Measurements from ENCODE around the gene TOMM5.

The TOMM5 gene

DNA sequence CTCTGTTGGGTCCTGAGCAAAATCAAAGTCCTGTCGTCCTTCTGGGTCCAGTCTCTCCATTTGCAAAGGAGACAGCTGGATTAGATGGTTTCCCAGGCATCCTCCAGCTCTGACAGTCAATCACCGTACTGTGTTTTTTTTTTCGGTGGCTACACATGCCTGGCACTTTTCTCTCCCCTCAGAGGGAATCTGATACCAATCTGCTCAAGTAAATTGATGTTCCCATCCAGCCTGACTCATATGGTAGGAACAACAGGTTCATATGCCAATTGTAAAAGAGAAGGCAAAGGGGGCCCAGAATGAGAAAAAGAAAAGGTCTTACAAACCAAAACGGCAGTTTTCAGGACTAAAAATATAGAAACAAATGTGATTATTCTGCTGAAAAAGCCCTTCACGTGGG is 17.4 kb downstream of the TOMM5 start:
- Histone ChIP-seq H2AFZ (ENCODE audit: low read length) (no peak overlapping the region), H3F3A (ENCODE audit: insufficient read depth, low read length) (peaks cover 20% of the 10 kb centered on the region), H3K9me3 (replicated peaks; ENCODE audit: insufficient read depth, low read length) (no peaks in the 10 kb centered on the region), H4K20me1 (ENCODE audit: insufficient read depth, low read length) (no peaks in the 10 kb centered on the region), H3K79me2 (ENCODE audit: low read length) (peaks cover 31% of the 10 kb centered on the region), H3K27ac (ENCODE audit: low read length) (no peak overlapping the region), H3K9ac (ENCODE audit: low read length) (peak overlapping the region; percentile 80; the same call in 1 of the 2 replicates), H3K4me3 (ENCODE audit: low read length) (peak overlapping the region; percentile 93; the same call in 1 of the 2 replicates), H3K27me3 (replicated peaks; ENCODE audit: insufficient read depth, low read length) (no peaks in the 10 kb centered on the region), H3K4me1 (ENCODE audit: low read length) (peaks cover 8% of the 10 kb centered on the region; the same call in 1 of the 2 replicates), H3K9me2 (replicated peaks; ENCODE audit: insufficient read depth, low read length) (no peaks in the 10 kb centered on the region), H3K36me3 (replicated peaks; ENCODE audit: insufficient read depth, low read length) (no peaks in the 10 kb centered on the region), H3K4me2 (ENCODE audit: low read depth, low read length) (peak overlapping the region; percentile 90; the same call in 1 of the 2 replicates)
- no peak for DNase-seq
- TF ChIP-seq, protein P1, sequence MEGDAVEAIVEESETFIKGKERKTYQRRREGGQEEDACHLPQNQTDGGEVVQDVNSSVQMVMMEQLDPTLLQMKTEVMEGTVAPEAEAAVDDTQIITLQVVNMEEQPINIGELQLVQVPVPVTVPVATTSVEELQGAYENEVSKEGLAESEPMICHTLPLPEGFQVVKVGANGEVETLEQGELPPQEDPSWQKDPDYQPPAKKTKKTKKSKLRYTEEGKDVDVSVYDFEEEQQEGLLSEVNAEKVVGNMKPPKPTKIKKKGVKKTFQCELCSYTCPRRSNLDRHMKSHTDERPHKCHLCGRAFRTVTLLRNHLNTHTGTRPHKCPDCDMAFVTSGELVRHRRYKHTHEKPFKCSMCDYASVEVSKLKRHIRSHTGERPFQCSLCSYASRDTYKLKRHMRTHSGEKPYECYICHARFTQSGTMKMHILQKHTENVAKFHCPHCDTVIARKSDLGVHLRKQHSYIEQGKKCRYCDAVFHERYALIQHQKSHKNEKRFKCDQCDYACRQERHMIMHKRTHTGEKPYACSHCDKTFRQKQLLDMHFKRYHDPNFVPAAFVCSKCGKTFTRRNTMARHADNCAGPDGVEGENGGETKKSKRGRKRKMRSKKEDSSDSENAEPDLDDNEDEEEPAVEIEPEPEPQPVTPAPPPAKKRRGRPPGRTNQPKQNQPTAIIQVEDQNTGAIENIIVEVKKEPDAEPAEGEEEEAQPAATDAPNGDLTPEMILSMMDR (IDR thresholded peaks at IDR 0.05; ENCODE audit: low read length) = no peak
- TF ChIP-seq EZH2 (optimal IDR thresholded peaks at IDR 0.05; ENCODE audit: low read depth, low read length) (no peak), EZH2phosphoT487 (IDR thresholded peaks at IDR 0.05; ENCODE audit: low read length) (no peak)

GRCh38 chr9:37574241-37574721 is 18.1 kb downstream of the TOMM5 start:
- Histone ChIP-seq H3K27me3 (replicated peaks; ENCODE audit: insufficient read depth, low read length) (no peaks in the 10 kb centered on the region), H3K27ac (ENCODE audit: low read length) (no peak overlapping the region), H3K9me2 (replicated peaks; ENCODE audit: insufficient read depth, low read length) (no peaks in the 10 kb centered on the region), H3K9me3 (replicated peaks; ENCODE audit: insufficient read depth, low read length) (no peaks in the 10 kb centered on the region), H3F3A (ENCODE audit: insufficient read depth, low read length) (peaks cover 20% of the 10 kb centered on the region), H4K20me1 (ENCODE audit: insufficient read depth, low read length) (no peaks in the 10 kb centered on the region), H3K79me2 (ENCODE audit: low read length) (peaks cover 30% of the 10 kb centered on the region), H3K9ac (ENCODE audit: low read length) (no peak overlapping the region), H3K4me2 (ENCODE audit: low read depth, low read length) (no peak overlapping the region), H3K4me1 (ENCODE audit: low read length) (peaks cover 8% of the 10 kb centered on the region; the same call in 1 of the 2 replicates), H2AFZ (ENCODE audit: low read length) (no peak overlapping the region), H3K4me3 (ENCODE audit: low read length) (no peak overlapping the region), H3K36me3 (replicated peaks; ENCODE audit: insufficient read depth, low read length) (no peaks in the 10 kb centered on the region)
- TF ChIP-seq EZH2 (optimal IDR thresholded peaks at IDR 0.05; ENCODE audit: low read depth, low read length) (no peak), EZH2phosphoT487 (IDR thresholded peaks at IDR 0.05; ENCODE audit: low read length) (no peak)
- TF ChIP-seq, protein P1 (IDR thresholded peaks at IDR 0.05; ENCODE audit: low read length) = no peak
- DNase-seq = no peak

GRCh38 chr9:37571282-37571681 is 21.1 kb downstream of the TOMM5 start:
- H3K9ac ChIP-seq (ENCODE audit: low read length) = no peak overlapping the region
- H3K4me3 ChIP-seq (ENCODE audit: low read length) = no peak overlapping the region
- H3K4me2 ChIP-seq (ENCODE audit: low read depth, low read length) = no peak overlapping the region
- H2AFZ ChIP-seq (ENCODE audit: low read length) = no peak overlapping the region
- no peaks in the 10 kb centered on the region for H3K27me3 ChIP-seq (replicated peaks; ENCODE audit: insufficient read depth, low read length)
- no peak for DNase-seq
- no peak for TF ChIP-seq EZH2phosphoT487 (IDR thresholded peaks at IDR 0.05; ENCODE audit: low read length)
- TF ChIP-seq EZH2 (optimal IDR thresholded peaks at IDR 0.05; ENCODE audit: low read depth, low read length) = no peak
- TF ChIP-seq, protein P1 (IDR thresholded peaks at IDR 0.05; ENCODE audit: low read length) = no peak
- peaks cover 16% of the 10 kb centered on the region; the same call in 1 of the 2 replicates for H3K79me2 ChIP-seq (ENCODE audit: low read length)
- no peaks in the 10 kb centered on the region for H3K36me3 ChIP-seq (replicated peaks; ENCODE audit: insufficient read depth, low read length)
- H3K9me3 ChIP-seq (replicated peaks; ENCODE audit: insufficient read depth, low read length) = no peaks in the 10 kb centered on the region
- no peaks in the 10 kb centered on the region for H3K9me2 ChIP-seq (replicated peaks; ENCODE audit: insufficient read depth, low read length)
- H3K4me1 ChIP-seq (ENCODE audit: low read length) = no peaks in the 10 kb centered on the region
- H3F3A ChIP-seq (ENCODE audit: insufficient read depth, low read length) = peaks cover 8% of the 10 kb centered on the region; the same call in 1 of the 2 replicates
- H4K20me1 ChIP-seq (ENCODE audit: insufficient read depth, low read length) = no peaks in the 10 kb centered on the region
- no peak overlapping the region for H3K27ac ChIP-seq (ENCODE audit: low read length)
